ENCODE data around the gene PPP6R2.
"Not testable (repeated sequence)": the region's sequence is repeated elsewhere in the genome, so short reads cannot be mapped to it uniquely, and the experiment has no call there.

Gene PPP6R2

DNA sequence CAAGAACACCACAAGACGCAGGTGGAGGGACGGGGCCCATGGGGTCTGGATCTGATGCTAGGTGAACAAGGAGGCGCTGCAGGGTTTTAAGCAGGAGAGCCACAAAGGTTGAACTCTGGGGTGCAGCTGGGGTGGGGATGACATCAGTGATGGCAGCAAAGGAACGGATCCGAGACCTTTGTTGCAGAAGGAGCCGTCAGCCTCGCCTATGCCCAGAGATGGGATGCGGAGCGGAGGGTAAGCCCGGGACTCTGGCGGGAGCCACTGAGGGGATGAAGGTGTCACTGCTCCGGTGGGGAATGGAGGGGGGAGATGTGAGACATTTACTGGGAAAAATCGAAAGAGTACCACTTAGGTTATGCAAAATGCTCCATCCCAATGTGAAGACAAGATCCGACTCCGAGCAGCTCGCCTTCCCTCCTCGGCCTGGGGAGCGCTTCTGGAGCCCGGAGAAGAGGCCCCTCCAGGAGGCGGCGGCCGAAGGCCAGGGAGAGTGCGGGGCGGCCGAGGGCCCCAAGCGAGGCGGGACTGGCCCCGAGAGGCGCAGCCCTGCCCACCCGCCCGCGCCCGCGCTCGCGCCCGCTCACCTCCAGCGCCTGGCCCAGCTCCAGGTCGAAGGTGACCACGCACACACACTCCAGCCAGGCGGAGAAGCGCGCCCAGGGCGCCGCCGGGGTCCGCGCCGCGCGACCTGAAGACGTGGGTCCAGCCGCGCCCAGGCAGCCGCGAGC, 16.7 kb upstream of the PPP6R2 start:
- H3K4me3 ChIP-seq (ENCODE audit: low read length) = peak overlapping the region; percentile 47
- no peak for DNase-seq (ENCODE audit: low read depth)
- no peak for TF ChIP-seq CTCF (conservative IDR thresholded peaks at IDR 0.05; ENCODE audit: low read depth, low read length)

DNA sequence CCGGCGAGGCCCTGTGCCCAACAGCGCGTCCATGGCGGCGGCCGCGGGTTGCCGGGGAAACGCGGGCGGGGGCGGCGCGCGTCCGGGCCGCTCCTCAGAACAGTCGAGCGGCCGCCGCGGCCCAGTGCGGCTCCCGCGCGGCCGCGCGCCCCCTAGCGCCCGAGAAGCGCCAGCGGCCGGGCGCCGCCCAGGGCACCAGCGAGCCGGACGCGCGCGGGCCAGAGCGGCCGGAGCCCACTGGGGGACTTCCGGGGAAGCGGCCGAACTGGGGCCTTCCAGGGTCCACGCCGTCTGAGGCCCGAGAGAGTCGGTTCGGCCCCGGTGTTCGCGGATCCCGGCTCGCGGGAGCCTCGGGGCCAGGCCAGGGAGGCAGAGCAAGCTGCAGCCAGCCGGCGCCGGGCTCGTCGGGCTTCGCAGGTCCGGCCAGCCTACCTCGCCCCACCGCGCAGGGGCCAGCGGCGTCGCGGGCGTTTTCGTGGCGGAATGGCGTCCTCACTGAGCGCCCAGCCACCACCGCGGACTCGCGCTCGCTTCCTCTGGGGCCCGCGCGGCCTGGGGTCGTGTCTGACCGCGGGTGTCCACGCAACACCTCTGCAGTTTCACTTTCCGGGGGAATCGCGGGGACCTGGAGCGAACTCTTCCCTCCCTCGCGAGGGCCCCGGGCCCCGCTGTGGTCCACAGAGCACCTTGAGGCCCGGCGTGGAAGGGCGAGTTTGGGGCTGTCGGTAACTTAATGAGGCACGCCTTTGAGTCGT, 16.0 kb upstream of the PPP6R2 start, which contains the start of gene DENND6B:
Gene DENND6B (minus strand): TSS at position 57 of the 755 bp plus-strand sequence. CDS start 24 bp downstream, at position 33.
- TF ChIP-seq CTCF (conservative IDR thresholded peaks at IDR 0.05; ENCODE audit: low read depth, low read length) = no peak
- no peak for DNase-seq (ENCODE audit: low read depth)
- H3K4me3 ChIP-seq (ENCODE audit: low read length) = peak within 1 kb of the TSS; percentile 50

GRCh38 chr22:50327711-50328019, 15.5 kb upstream of the PPP6R2 start:
- no peak for DNase-seq (ENCODE audit: low read depth)
- peak overlapping the region; percentile 50 for H3K4me3 ChIP-seq (ENCODE audit: low read length)
- no peak for TF ChIP-seq CTCF (conservative IDR thresholded peaks at IDR 0.05; ENCODE audit: low read depth, low read length)

- no peak for DNase-seq (ENCODE audit: low read depth)
- TF ChIP-seq CTCF (conservative IDR thresholded peaks at IDR 0.05; ENCODE audit: low read depth, low read length) = no peak
- H3K4me3 ChIP-seq (ENCODE audit: low read length) = no peak overlapping the region
Observed at GRCh38 chr22:50329236-50329635, 13.9 kb upstream of the PPP6R2 start.

GRCh38 chr22:50334433-50334832, 8.7 kb upstream of the PPP6R2 start:
- not testable (repeated sequence) for H3K4me3 ChIP-seq (ENCODE audit: low read length); DNase-seq (ENCODE audit: low read depth)

GRCh38 chr22:50337262-50338041, 5.7 kb upstream of the PPP6R2 start:
- no peak for DNase-seq (ENCODE audit: low read depth)
- H3K4me3 ChIP-seq (ENCODE audit: low read length) = no peak overlapping the region
- no peak for TF ChIP-seq CTCF (conservative IDR thresholded peaks at IDR 0.05; ENCODE audit: low read depth, low read length)

DNA sequence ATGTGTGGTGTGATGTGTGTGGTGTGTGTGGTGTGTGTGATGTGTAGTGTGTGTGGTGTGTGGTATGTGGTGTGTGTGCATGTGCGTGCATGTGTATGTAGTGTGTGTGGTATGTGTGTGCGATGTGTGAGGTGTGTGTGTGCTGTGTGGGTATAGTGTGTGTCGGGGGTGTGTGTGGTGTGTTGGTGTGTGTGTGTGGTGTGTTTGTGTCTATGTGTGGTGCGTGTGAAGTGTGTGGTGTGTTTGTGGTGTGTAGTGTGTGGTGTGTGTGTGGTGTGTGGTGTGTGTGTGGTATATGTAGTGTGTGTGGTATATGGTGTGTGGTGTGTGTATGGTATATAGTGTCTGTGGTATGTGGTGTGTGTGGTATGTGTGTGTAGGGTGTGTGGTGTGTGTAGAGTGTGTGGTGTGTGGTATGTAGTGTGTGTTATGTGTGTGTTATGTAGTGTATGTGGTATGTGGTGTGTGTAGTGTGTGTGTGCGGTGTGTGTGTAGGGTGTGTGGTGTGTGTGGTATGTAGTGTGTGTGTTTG, 5.0 kb upstream of the PPP6R2 start:
- H3K4me3 ChIP-seq (ENCODE audit: low read length) = no peak overlapping the region
- no peak for DNase-seq (ENCODE audit: low read depth)
- no peak for TF ChIP-seq CTCF (conservative IDR thresholded peaks at IDR 0.05; ENCODE audit: low read depth, low read length)
